Measurements from ENCODE around the gene EHD4. TPM values are rescaled to one million over a fixed set of nuclear protein-coding genes. Genes with fewer than 3 reads are reported as not detected.

EHD4 gene
- total and polyA plus RNA-seq, 2 donors (not counting 3 experiments of a cell fraction or from before 2014, with no cell fraction given) = 96.7 to 128 TPM

- intact Hi-C loops (cut with micrococcal nuclease) (no loop called here), dilution Hi-C loops (cut with MboI; ENCODE audit: extremely low pct_ligation_motif_present, low sequenced_read_pairs) (no loop called here)
- no peaks in the 10 kb centered on the region for H3K4me1 ChIP-seq (ENCODE audit: control insufficient read depth, extremely low read depth, insufficient read depth, low read length)
- no peak overlapping the region for H3K4me2 ChIP-seq (ENCODE audit: insufficient read depth, low read length)
- H3K27ac ChIP-seq (ENCODE audit: insufficient read depth, low read depth, low read length) = no peak overlapping the region
- H3K36me3 ChIP-seq (ENCODE audit: control insufficient read depth in 2 of 2, extremely low read depth in 1 of 2, insufficient read depth in 2 of 2, low read length in 2 of 2) = peaks cover 6 to 49% of the 10 kb centered on the region in 2 experiments
- no peaks in the 10 kb centered on the region for H3K9me1 ChIP-seq (replicated peaks; ENCODE audit: control insufficient read depth, extremely low read depth, insufficient read depth, low read length)
- no peaks in the 10 kb centered on the region for H3K9me3 ChIP-seq (replicated peaks; ENCODE audit: control insufficient read depth, insufficient read depth, low read length)
- BruUV-seq (replicated peaks) = no TSS peak
- H3K9ac ChIP-seq (replicated peaks; ENCODE audit: extremely low read depth, insufficient read depth, low read length) = no peak overlapping the region
- TF ChIP-seq MAX (IDR thresholded peaks at IDR 0.05; ENCODE audit: insufficient read depth, insufficient read length) (no peak), JUN (IDR thresholded peaks at IDR 0.05; ENCODE audit: borderline replicate concordance, insufficient read depth, insufficient read length, low read depth) (no peak), POLR2A (IDR thresholded peaks at IDR 0.05; ENCODE audit: low read depth, low read length) (no peak), CTCF (IDR thresholded peaks at IDR 0.05; ENCODE audit: extremely low read depth in 1 of 2, insufficient read depth in 1 of 2, low read depth in 1 of 2, low read length in 2 of 2) (no peak), EZH2 (IDR thresholded peaks at IDR 0.05; ENCODE audit: borderline replicate concordance, low read depth, low read length, severe bottlenecking) (no peak)
- H3K79me2 ChIP-seq (ENCODE audit: control insufficient read depth, insufficient read depth, low read length) = no peaks in the 10 kb centered on the region
- FAIRE-seq = no peak
- H3K4me3 ChIP-seq (replicated peaks in 1 of 3; ENCODE audit: insufficient read depth in 1 of 3, low read depth in 1 of 3, low read length in 3 of 3) = no peak overlapping the region
- no peak for DNase-seq (ENCODE audit: low read depth, low spot score)
- H3K27me3 ChIP-seq (ENCODE audit: control insufficient read depth in 2 of 2, insufficient read depth in 2 of 2, low read length in 2 of 2) = no peaks in the 10 kb centered on the region
- ChIA-PET CTCF (interaction anchor here (3.2 kb wide), 1 partner anchor 13 kb away, joined by 12 read pairs; no protein-coding TSS in a partner anchor), POLR2A (no interaction called here)
- no peaks in the 10 kb centered on the region for H4K20me1 ChIP-seq (replicated peaks; ENCODE audit: control insufficient read depth, extremely low read depth, insufficient read depth, low read length)
- no peak overlapping the region for H2AFZ ChIP-seq (ENCODE audit: low read depth, low read length)
These were observed 121.7 kb downstream of the EHD4 start for GRCh38 chr15:41850482-41851166.
